GM18909 (cell line): ENCODE data around the gene SSH2.

ENCODE experiments used
- ATAC-seq: cut with Tn5 transposase; IDR thresholded peaks from one replicate; pipeline ENCODE4 v1.9.1; 2021; ENCODE audit warnings: mild to moderate bottlenecking; ENCODE audit not compliant: unreplicated experiment, poor library complexity

Gene SSH2

DNA sequence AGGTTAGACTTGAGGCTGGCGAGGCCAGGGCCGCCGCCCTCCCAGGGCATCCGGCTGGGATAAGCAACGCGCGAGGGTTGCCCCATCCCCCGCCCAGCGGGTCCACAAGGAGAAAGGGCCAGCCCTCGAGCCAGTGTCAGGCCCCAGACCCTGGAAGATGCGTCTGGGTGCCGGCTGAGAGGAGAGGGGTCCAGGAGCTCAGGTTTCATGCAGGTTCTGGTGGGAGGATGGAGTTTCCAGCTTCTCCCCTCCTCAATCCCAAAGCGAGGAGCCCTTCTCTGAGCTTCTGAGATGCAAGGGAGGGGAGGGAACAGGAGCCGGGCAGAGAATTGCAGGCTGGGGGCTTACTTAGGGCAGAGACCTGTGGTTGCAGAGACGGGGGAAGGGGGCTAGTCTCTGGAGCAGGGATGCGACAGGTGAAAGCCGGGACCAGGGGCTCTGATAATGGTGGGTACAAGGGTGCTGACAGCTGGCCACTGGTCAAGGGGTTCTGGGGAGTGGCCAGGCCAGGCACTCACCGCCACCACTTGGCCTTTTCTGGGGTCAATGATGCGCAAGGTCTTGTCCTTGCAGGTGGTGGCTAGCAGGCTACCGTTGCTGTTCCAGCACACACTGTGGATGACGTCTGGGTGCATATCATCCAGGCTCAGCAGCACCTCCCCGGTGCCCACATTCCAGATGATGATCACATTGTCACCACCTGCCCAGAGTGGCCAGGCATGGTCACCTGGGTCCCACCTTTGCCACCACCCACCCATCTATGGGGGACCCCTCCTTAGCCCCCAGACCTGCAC lies 311.6 kb downstream of the SSH2 start:
- no peak for ATAC-seq

DNA sequence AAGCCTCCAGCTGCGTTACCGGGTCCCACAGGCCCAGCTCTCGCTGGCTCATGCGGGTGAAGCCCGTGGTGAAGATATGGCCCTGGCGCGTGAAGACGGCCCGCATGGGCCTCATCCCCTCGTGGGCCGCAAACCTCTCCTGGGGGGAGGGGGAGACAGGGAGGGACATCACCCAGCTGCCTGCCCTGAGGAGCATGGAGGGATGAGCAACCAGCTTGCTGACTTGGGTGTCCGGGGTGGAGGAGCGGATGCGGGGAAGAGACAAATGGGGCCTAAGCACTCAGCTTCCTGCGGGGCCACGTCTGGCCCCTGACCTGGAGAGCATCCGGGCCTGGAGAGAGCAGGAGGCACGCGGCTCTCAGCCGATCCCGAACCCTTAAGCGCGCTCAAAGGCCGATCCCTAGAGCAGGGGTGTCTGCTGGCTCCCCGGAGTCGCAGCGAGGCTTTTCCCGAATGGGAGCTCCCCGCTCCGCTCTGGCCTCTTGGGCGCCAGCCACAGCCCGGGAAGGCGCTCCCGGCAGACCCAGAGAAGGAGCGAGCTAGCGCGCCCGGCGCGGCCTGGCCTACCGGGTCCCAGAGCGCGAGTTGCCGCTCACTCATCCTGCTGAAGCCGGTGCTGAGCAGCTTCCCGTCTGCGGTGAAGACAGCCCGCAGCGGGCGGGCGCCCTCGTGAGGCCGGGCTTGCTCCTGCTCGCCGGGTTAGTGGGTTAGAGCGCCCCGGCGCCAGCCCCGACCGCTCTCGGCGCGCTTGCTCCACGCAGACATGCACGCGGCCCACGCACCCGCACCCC lies 312.4 kb downstream of the SSH2 start:
- peak; percentile 32 for ATAC-seq

DNA sequence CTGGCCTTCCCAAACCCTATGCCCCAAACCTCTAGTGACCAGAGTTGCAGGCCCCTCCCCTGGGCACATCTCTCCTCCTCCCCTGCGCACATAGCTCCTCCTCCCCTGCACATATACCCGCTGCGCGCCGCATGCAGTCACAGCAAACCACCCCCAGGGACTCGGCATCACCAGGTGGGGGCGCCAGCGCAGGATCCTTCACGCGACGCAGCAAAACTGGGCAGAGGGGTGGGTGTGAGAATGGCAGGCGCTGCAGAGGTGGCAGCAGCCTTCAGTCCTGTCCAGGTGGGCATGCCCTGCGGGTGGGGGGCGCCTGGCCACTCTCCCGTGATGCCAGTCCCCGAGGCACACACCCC lies 312.9 kb downstream of the SSH2 start:
- peak; percentile 54 for ATAC-seq

DNA sequence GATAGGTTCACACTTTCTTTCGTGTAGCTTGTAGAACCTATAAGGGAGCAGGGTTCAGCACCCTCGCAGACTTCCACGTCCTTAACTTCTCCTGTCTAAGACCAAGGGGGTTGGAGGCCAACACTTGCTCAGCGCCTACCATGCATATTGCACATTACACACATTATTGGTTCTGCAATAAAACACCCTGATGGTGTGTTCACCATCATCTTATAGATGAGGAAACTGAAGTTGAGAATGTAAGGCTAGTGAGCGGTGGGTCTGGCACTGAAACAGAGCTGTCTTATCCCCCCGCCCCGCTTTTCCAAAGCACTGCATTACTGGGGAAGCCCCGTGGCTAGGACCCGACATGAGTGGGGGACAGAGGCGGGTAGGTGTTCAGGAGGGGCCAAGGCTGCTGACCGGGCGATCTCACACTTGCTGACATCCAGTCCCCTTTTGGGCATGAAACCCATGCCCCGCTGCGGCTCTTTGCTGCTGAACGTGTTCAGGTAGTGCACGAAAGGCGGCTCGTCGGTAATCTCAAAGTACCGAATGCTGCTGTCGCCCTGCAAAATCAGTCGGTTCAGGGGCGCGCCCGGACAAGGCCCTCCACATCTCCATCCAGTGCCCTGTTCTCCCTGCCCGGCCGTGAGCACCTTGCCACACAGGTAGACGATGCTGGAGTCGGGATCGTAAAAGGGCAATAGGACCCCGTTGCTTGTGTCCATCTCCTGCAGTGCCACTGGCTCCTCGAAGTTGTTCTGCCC lies 313.6 kb downstream of the SSH2 start:
- ATAC-seq = no peak

DNA sequence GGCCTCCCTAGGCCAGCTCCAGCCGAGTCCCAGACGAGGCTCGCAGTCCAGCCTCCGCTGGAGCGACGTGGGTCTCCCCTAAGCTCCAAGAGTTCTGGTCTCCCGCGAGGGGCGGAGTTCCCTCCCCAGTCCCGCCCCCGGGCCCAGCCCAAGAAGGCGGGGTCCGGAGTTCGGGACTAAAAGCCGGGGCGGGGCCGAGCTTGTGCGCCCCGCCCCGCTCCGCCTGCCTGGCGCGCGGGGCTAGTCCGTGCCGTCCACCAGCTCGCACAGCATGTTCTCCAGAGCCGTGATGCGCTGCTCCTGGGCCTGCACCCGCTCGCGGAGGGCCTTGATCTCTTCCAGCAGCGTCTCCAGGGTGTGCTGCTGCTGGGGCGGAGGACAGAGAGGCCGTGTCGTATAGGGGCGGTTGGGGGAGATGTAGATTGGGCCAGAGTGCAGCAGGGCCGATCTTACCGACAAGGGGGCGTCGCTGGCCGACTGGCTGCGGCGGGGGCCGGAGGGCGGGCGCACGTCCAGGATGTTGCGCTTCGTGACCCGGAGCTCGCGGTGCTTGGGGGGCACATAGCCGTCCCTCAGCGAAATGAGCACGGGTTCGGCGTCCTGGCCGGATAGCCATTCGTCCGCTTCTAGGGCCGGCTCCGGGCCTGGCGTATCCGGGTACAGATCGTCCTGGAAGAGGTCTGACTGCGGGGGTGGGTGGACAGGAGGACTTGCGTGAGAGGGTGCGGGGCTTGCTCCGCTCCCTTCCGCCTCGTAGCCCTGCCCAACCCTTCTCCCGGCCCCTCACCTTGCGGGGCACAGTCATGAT lies 314.3 kb downstream of the SSH2 start:
- peak; percentile 57 for ATAC-seq

DNA sequence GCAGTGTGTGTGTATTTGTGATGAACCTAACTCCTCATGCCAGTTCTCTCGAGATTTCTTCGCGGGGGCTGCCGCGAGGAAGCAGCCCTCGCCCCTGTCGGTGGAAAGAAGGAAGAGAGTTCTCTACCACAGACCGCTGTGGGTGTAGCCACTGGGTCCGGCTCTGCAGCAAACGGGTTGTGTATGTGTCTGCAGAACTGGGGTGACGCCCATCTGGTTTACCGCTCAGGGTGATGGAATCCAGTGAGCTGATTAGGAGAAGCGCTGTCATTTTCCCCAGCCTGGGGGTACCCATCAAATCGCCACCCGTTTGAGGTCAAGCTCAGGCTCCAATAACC lies 315.0 kb downstream of the SSH2 start:
- ATAC-seq = no peak

DNA sequence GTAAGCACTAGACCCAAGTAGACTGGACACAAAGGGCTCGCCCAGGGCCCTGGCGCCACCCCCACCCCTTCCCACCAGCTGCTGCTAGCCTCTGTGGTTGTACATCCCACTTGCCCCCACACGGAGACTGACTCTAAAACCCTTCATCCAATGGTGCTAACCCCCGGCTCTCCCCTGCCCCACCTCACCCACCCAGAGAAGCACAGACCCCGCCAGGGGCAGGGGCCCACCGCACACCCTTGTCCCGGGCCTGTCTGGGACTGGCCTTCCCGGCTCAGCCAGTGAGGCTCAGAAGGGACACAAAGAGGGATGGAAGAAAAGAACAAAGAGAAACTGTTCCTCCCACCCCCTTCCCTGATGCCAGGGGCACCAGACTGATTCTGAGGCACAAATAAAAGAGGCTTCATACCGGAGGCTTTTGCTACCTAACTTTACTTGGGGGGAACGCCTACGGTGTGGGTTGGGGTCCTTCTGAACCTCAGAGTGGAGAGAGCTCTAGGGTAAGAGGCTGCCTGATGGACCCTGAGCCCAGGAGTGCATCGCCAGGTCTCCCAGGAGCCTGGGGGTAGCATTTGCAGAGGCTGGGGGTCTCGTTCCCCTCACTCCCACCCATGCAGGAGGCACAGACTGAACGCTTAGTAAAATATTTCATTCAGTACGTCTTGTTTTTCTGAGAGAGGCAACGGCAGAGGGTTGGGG lies 315.5 kb downstream of the SSH2 start:
- ATAC-seq = no peak

DNA sequence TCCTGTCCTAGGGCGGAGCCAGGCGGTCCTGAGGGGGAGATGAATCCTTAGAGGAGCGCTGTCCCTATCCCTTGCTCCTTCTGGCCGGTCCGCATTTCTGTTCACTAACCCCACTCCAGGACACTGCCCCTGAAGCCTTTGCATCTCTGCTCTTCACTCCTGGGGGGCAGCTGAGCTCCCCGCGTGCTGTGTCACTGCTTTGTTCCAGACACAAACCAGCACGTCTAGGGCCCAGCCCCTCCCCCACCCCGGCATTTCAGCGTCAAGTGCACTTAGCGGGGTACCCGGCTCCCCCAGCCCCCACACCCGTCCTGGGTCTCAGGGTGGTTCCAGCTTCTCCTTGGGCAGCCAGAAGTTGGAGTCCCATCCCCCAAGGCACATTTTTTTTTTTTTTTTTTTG lies 316.2 kb downstream of the SSH2 start:
- ATAC-seq = no peak

DNA sequence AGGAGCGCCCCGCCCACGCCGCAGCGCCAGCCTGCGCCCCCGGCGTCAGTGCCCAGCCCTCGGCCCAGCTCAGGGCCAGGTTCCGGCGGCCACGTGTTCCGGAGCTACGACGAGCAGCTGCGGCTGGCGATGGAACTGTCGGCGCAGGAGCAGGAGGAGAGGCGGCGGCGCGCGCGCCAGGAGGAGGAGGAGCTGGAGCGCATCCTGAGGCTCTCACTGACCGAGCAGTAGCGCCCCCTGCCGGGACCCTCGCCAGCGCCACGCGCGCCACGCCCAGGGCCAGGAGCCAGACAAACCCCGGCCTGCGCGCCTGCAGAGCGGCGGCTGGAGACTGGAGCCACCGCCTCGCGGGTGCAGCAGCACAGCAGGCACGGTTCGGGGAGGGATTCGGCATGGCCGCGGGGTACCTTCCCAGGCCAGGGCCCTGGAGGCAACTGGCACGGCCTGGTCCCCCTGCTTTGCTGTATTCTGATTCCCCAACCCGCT lies 316.6 kb downstream of the SSH2 start:
- ATAC-seq = peak; percentile 37

DNA sequence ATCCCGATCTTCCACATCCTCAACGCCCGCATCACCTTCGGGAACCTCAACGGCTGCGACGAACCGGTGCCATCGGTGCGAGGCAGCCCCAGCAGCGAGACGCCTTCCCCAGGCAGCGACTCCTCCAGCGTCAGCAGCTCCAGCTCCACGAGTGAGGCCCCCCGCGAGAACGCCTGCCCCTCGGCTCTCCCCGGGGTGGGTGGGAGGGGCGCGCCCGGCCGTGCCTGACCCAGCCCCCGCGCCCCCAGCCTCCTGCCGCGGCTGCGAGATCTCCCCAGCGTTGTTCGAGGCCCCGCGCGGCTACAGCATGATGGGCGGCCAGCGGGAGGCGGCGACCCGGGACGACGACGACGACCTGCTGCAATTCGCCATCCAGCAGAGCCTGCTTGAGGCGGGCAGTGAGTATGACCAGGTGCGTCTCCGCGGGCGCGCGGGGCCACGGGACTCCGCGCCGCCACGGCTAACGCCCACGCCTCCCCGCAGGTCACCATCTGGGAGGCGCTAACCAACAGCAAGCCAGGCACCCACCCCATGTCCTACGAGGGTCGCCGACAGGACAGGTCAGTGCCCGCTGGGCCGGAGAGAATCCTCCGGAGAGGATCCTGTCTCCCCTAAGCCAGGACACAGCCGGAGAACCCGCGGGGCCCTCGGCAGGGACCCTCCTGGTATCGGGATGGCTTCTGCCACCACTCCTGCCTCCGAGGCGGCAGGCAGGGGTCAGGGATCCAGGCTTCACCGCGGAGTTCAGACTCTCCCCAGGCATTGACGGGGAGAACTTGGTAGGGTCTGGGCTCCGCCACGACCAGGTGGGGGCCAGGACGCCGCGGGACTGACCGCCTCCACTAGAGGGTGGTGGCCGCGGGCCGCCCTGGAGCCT lies 317.4 kb downstream of the SSH2 start:
- ATAC-seq = no peak

DNA sequence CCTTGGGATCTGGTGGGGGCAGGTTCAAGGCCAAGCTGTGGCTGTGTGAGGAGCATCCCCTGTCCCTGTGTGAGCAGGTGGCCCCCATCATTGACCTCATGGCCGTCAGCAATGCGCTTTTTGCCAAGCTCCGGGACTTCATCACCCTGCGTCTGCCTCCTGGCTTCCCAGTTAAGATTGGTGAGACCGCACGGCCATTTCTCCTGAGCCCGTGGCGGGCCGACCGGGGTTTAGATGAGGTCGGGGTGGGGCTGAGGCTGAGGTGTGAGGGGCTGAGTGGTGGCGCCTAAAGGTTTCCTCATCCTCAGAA lies 318.0 kb downstream of the SSH2 start:
- ATAC-seq = no peak

DNA sequence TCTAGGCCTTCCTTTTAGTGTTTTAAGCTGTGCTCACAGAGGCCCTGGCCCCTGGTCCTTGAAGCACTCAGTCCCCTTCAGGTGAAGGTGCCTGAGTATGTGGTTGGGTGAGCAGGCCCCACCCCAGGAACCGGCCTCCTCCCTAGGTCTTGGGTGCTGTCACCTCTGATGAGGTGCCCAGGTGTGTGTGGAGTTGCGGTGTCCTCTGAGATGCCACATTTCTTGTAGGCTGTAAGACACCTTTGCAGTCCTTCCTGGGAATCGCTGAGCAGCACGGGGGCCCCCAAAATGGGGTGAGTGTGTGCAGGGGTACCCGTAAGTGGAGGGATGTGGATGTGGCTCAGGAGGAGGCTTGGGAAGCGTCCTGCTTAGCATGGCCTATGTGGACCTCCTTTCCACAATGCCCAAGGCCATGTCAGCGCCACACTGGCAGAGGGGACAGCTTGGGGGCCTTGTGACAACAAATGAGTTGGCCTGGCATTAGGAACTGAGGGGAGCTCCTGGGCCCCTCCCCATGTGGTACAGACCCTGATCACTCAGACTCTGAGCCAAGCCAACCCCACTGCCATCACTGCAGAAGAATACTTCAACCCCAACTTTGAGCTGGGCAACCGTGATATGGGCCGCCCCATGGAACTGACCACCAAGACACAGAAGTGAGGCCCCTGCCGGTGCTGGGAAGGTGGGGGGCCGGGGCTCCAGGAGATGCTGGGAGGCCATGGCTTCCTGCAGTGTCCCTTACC lies 318.5 kb downstream of the SSH2 start:
- ATAC-seq = no peak

DNA sequence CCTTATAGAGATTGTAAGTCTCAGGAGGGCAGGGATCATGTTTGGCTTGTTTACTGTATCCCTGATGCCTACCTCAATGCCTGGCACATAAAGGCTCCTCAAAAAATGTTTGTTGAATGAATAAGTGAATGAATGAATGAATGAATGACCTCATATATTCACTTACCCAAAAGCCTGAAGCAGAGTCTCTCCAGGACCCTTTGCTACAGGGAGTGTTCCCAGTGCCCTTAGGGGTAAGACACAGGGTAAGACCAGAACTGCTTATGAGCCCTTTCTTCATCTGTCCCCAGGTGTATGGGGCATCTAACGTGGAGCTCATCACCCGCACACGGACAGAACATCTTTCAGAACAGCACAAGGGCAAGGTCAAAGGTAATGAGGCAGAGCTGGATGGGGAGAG lies 319.6 kb downstream of the SSH2 start:
- ATAC-seq = no peak

DNA sequence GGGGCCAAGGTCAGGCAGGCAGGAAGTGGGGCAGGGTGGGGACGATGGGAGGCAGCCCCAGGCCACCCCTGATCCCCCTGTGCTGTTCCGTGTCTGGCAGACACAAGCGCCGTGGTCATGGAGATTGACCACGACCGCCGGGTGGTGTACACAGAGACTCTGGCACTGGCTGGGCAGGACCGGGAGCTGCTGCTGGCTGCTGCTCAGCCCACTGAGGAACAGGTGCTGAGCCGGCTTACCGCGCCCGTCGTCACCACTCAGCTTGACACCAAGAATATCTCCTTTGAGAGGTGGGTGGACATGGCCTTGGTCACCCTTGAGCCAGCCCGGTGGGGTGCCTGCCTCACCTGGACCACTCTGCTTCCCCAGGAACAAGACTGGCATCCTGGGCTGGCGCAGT lies 321.0 kb downstream of the SSH2 start:
- ATAC-seq = no peak

DNA sequence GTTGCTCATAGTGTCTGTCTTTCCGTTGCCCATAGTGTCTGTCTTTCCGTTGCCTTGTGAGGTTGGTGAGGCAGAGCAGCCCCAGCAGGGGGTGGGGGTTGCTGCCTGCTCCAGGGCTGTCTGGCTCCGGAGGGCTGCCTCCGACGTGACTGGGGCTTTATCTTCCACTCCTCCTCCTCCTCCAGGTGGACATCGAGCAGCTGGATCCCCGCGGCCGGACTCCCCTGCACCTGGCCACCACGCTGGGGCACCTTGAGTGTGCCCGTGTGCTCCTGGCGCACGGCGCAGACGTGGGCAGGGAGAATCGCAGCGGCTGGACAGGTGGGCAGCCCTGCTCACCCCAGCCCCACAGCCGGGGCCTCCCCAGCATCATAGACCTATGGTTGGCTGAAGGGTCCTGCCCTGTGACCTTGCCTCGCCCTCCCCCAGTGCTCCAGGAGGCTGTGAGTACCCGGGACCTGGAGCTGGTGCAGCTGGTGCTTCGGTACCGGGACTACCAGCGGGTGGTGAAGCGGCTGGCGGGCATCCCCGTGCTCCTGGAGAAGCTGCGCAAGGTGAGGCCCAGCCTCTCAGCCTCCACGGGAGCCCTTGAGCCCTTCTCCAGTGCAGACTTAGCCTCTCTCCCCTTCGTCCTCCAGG lies 322.4 kb downstream of the SSH2 start:
- ATAC-seq = no peak

DNA sequence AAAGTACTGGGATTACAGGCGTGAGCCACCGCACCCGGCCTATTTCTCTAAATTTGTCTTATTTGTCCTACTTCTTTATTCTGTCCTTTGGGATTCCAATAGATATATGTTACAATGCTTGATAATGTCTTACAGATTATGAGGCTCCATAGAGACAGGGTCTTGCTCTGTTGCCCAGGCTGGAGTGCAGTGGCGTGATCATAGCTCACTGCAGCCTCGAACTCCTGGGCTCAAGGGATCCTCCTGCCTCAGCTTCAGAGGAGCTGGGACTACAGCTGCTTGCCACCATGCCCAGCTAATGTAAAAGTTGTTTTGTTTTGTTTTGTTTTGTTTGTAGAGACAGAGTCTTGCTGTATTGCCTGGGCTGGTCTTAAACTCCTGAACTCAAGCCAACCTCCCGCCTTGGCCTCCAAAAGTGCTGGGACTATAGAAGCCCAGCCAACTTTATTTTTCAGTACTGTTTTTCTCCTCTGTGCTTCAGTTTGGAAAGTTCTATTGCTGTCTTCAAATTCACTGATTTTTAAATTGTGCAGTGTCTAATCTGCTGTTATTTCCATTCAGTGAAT lies 326.8 kb downstream of the SSH2 start:
- no peak for ATAC-seq

DNA sequence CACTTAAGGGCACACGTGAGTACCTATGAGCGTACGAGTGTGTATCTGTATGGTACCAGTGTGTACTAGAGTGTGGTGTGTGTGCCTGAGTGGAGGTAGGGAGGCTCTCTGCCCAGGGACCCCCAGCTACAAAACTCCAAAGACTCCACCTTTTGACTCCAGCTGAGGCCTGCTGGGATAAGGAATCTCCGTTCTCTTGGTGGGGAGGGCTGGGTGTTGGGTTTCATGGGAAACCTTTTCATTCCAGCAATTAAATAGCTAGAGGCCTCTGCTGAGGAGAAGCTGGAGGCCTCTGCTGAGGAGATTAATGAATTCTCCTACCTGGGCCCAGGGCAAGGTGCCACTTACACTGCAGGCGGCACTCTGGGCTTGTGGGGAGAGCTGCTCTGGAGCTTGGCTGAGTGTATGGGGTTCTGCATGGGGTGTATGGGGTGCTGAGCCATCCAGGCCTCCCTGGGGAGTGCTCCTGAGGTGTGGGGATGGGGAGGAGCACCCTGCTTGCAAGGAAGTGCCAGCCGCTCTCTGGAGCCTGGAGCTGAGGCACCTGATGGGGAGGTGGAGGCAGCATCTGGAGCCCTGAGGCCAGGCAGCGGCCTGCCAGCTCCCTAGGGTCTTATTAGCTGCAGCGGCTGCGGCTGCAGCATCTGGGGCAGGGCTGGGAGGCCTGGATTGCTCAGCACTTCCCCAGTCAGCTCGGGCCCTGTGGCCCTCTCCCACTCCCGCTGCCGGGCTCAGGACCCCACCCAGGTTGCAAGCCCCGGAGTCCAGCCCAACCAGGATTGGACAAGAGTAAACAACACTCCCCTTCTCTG lies 332.5 kb downstream of the SSH2 start:
- no peak for ATAC-seq
